Panc1 (cell line): ENCODE results near the gene RXFP2.

ENCODE experiments used
- CTCF ChIP-seq: fragments of 450-650 bp; IDR thresholded peaks from 2 replicates; pipeline ENCODE4 v1.5.1; 2017; ENCODE audit warnings: mild to moderate bottlenecking
- REST ChIP-seq, 2 experiments: IDR thresholded peaks; 2 replicates each; pipeline ENCODE4 v1.6.1; 2011 to 2012; ENCODE audit warnings: low read depth in 2 of 2, control low read depth in 1 of 2, low read length in 1 of 2, mild to moderate bottlenecking in 1 of 2, moderate library complexity in 1 of 2; ENCODE audit not compliant: insufficient read depth in 1 of 2

GRCh38 chr13:31699650-31700049 lies 39.7 kb upstream of the RXFP2 start:
- TF ChIP-seq CTCF (no peak), REST (IDR thresholded peaks at IDR 0.05; ENCODE audit: insufficient read depth in 1 of 2, low read depth in 2 of 2, low read length in 1 of 2) (no peak)
